Ectodermal cell (in vitro differentiated cells): Measurements from ENCODE around the gene TEAD1.

ENCODE experiments used
- H3K27ac ChIP-seq: 2 replicates; pipeline ENCODE4 v1.7.0; 2013; ENCODE audit warnings: mild to moderate bottlenecking, low read depth, low read length; ENCODE audit not compliant: insufficient read depth, poor library complexity, severe bottlenecking
- H3K27me3 ChIP-seq: 2 replicates; pipeline ENCODE4 v1.7.0; 2013; ENCODE audit warnings: mild to moderate bottlenecking, low read length; ENCODE audit not compliant: insufficient read depth, control insufficient read depth, poor library complexity, severe bottlenecking
- H3K36me3 ChIP-seq: one replicate; pipeline ENCODE4 v1.7.0; 2013; ENCODE audit warnings: low read length; ENCODE audit not compliant: control insufficient read depth, insufficient read depth
- H3K4me1 ChIP-seq: one replicate; pipeline ENCODE4 v1.7.0; 2013; ENCODE audit warnings: low read length; ENCODE audit not compliant: control insufficient read depth, insufficient read depth
- H3K4me3 ChIP-seq: 2 replicates; pipeline ENCODE4 v1.7.0; 2013; ENCODE audit warnings: low read depth, low read length, control low read depth; ENCODE audit not compliant: insufficient read depth
- H3K9me3 ChIP-seq: 2 replicates; pipeline ENCODE4 v1.7.0; 2013; ENCODE audit warnings: mild to moderate bottlenecking, low read length, moderate library complexity; ENCODE audit not compliant: control insufficient read depth
- WGBS, 2 experiments: methylation state at CpG; one replicate each; pipeline ENCODE4 v1.1.7; 2013; ENCODE audit warnings: missing lambda C conversion rate in 2 of 2; 5-methylcytosine and 5-hydroxymethylcytosine counted together

TEAD1 gene

GRCh38 chr11:12803086-12803826, 129.0 kb downstream of the TEAD1 start:
- no peaks in the 10 kb centered on the region for H3K27me3 ChIP-seq
- no peaks in the 10 kb centered on the region for H3K36me3 ChIP-seq
- H3K27ac ChIP-seq: peak overlapping the region; percentile 73
- 59 to 63% methylated on average over 7 of the region's 7 CpGs for WGBS, 2 experiments
- H3K4me1 ChIP-seq: peaks cover 61% of the 10 kb centered on the region
- no peaks in the 10 kb centered on the region for H3K9me3 ChIP-seq
- H3K4me3 ChIP-seq: no peak overlapping the region

GRCh38 chr11:12806113-12806512, 131.9 kb downstream of the TEAD1 start:
- Histone ChIP-seq H3K4me3 (no peak overlapping the region), H3K27ac (no peak overlapping the region), H3K9me3 (no peaks in the 10 kb centered on the region), H3K4me1 (peaks cover 42% of the 10 kb centered on the region), H3K36me3 (no peaks in the 10 kb centered on the region), H3K27me3 (no peaks in the 10 kb centered on the region)
- WGBS, 2 experiments: 85 to 98% methylated on average over 2 of the region's 2 CpGs

GRCh38 chr11:12807621-12808020, 133.4 kb downstream of the TEAD1 start:
- Histone ChIP-seq H3K4me3 (no peak overlapping the region), H3K36me3 (no peaks in the 10 kb centered on the region), H3K9me3 (no peaks in the 10 kb centered on the region), H3K27ac (no peak overlapping the region), H3K4me1 (peaks cover 29% of the 10 kb centered on the region), H3K27me3 (no peaks in the 10 kb centered on the region)
- 92 to 95% methylated on average over 6 of the region's 6 CpGs for WGBS, 2 experiments

- Histone ChIP-seq H3K27ac (no peak overlapping the region), H3K9me3 (no peaks in the 10 kb centered on the region), H3K4me1 (peaks cover 21% of the 10 kb centered on the region), H3K27me3 (no peaks in the 10 kb centered on the region), H3K4me3 (no peak overlapping the region), H3K36me3 (no peaks in the 10 kb centered on the region)
- 80 to 88% methylated on average over 1 of the region's 1 CpG for WGBS, 2 experiments
These were observed 134.3 kb downstream of the TEAD1 start for GRCh38 chr11:12808519-12808918.

- H3K9me3 ChIP-seq: no peaks in the 10 kb centered on the region
- H3K4me3 ChIP-seq: no peak overlapping the region
- WGBS, 2 experiments: 94 to 95% methylated on average over 3 of the region's 3 CpGs
- H3K27me3 ChIP-seq: no peaks in the 10 kb centered on the region
- no peak overlapping the region for H3K27ac ChIP-seq
- H3K4me1 ChIP-seq: peaks cover 27% of the 10 kb centered on the region
- no peaks in the 10 kb centered on the region for H3K36me3 ChIP-seq
These were observed 135.1 kb downstream of the TEAD1 start for GRCh38 chr11:12809364-12809763.

GRCh38 chr11:12809864-12810567, 135.8 kb downstream of the TEAD1 start:
- WGBS, 2 experiments: 85 to 87% methylated on average over 12 of the region's 12 CpGs
- H3K27ac ChIP-seq: no peak overlapping the region
- H3K4me1 ChIP-seq: peaks cover 31% of the 10 kb centered on the region
- H3K27me3 ChIP-seq: no peaks in the 10 kb centered on the region
- H3K36me3 ChIP-seq: no peaks in the 10 kb centered on the region
- no peaks in the 10 kb centered on the region for H3K9me3 ChIP-seq
- H3K4me3 ChIP-seq: no peak overlapping the region

- H3K27ac ChIP-seq: no peak overlapping the region
- no peak overlapping the region for H3K4me3 ChIP-seq
- H3K9me3 ChIP-seq: no peaks in the 10 kb centered on the region
- no peaks in the 10 kb centered on the region for H3K27me3 ChIP-seq
- 78 to 86% methylated on average over 5 of the region's 5 CpGs for WGBS, 2 experiments
- no peaks in the 10 kb centered on the region for H3K36me3 ChIP-seq
- H3K4me1 ChIP-seq: peaks cover 34% of the 10 kb centered on the region
These were observed 136.3 kb downstream of the TEAD1 start for GRCh38 chr11:12810568-12810894.

- Histone ChIP-seq H3K27ac (no peak overlapping the region), H3K9me3 (no peaks in the 10 kb centered on the region), H3K27me3 (no peaks in the 10 kb centered on the region), H3K36me3 (no peaks in the 10 kb centered on the region), H3K4me3 (no peak overlapping the region), H3K4me1 (peaks cover 44% of the 10 kb centered on the region)
- WGBS, 2 experiments: 89 to 96% methylated on average over 7 of the region's 7 CpGs
These were observed 137.6 kb downstream of the TEAD1 start for GRCh38 chr11:12811861-12812260.

- Histone ChIP-seq H3K9me3 (no peaks in the 10 kb centered on the region), H3K4me1 (peaks cover 40% of the 10 kb centered on the region), H3K27me3 (no peaks in the 10 kb centered on the region), H3K36me3 (no peaks in the 10 kb centered on the region), H3K4me3 (no peak overlapping the region), H3K27ac (no peak overlapping the region)
- 89 to 90% methylated on average over 4 of the region's 4 CpGs for WGBS, 2 experiments
These were observed 138.6 kb downstream of the TEAD1 start for GRCh38 chr11:12812849-12813248.

- WGBS, 2 experiments: 92 to 93% methylated on average over 9 of the region's 9 CpGs
- no peak overlapping the region for H3K4me3 ChIP-seq
- H3K27ac ChIP-seq: no peak overlapping the region
- no peaks in the 10 kb centered on the region for H3K9me3 ChIP-seq
- peaks cover 33% of the 10 kb centered on the region for H3K4me1 ChIP-seq
- no peaks in the 10 kb centered on the region for H3K36me3 ChIP-seq
- H3K27me3 ChIP-seq: no peaks in the 10 kb centered on the region
These were observed 139.4 kb downstream of the TEAD1 start for GRCh38 chr11:12813371-12814225.
